GM13976 (cell line): ENCODE measurements around the gene ZNF821.

Experiments
- DNase-seq: peaks from one replicate; pipeline ENCODE4 v3.0.0; 2012; ENCODE audit warnings: low spot score
- CTCF ChIP-seq: IDR thresholded peaks from 2 replicates; pipeline ENCODE4 v1.5.1; 2012; ENCODE audit warnings: borderline replicate concordance, mild to moderate bottlenecking; ENCODE audit not compliant: insufficient read depth; ENCODE audit errors: extremely low read depth, missing control alignments, control extremely low read depth
- in situ Hi-C: fragments of 300-500 bp; cut with MboI; formaldehyde crosslinking; loops from one replicate; pipeline ENCODE4 v1.12.0; 2022; ENCODE audit warnings: low sequenced_read_pairs, mixed read lengths, inconsistent platforms; ENCODE audit not compliant: unreplicated experiment

The ZNF821 gene

GRCh38 chr16:71903608-71904007, 19.6 kb upstream of the ZNF821 start:
- TF ChIP-seq CTCF, result no peak
- DNase-seq, result no peak
- in situ Hi-C loops, result no loop called here

GRCh38 chr16:71902656-71903365, 18.8 kb upstream of the ZNF821 start:
- no peak for TF ChIP-seq CTCF
- in situ Hi-C loops, result no loop called here
- no peak for DNase-seq

GRCh38 chr16:71899171-71899570, 15.2 kb upstream of the ZNF821 start:
- no peak for DNase-seq
- no peak for TF ChIP-seq CTCF
- in situ Hi-C loops, result no loop called here

GRCh38 chr16:71896764-71897368, 12.9 kb upstream of the ZNF821 start:
- in situ Hi-C loops, result no loop called here
- TF ChIP-seq CTCF, result no peak
- DNase-seq, result no peak

GRCh38 chr16:71895679-71896365, 11.8 kb upstream of the ZNF821 start:
- TF ChIP-seq CTCF, result no peak
- in situ Hi-C loops, result no loop called here
- peak; percentile 49 for DNase-seq

GRCh38 chr16:71894921-71895678, 11.1 kb upstream of the ZNF821 start, which contains the start of gene IST1:
TSS of gene IST1 (plus strand) at chr16:71895531. CDS start at chr16:71915641, 20,110 bp downstream.
- peak; percentile 98 for DNase-seq
- TF ChIP-seq CTCF, result no peak
- in situ Hi-C loops, result no loop called here
